Tibial artery (tissue), 4 donors: ENCODE measurements around the gene STYXL1.
A peak's percentile ranks its signal among the peaks of the same experiment; 100 is the strongest.
"Not testable (repeated sequence)": the region's sequence is repeated elsewhere in the genome, so short reads cannot be mapped to it uniquely, and the experiment has no call there.

Experiments used
- DNase-seq, 2 donors: peaks; one replicate each; pipeline ENCODE4 v3.0.0-alpha.2; 2019
- H3K27ac ChIP-seq, 2 donors: fragments of 200-600 bp; sonication (generic) in 1 of 2; 1 replicate in 1 of 2; 2 replicates in 1 of 2; pipeline ENCODE4 v1.5.1; 2018 to 2019; ENCODE audit warnings: mild to moderate bottlenecking in 1 of 2
- H3K27me3 ChIP-seq, 2 donors: fragments of 200-600 bp; sonication (generic) in 1 of 2; one replicate each; pipeline versions ENCODE4 v1.5.1 to v1.6.0; 2016 to 2019
- H3K36me3 ChIP-seq, 3 donors: fragments of 200-600 bp; sonication (generic) in 2 of 3; one replicate each; pipeline ENCODE4 v1.5.1; 2016 to 2019; ENCODE audit warnings: mild to moderate bottlenecking in 2 of 3
- H3K4me1 ChIP-seq, 4 donors: fragments of 200-600 bp; sonication (generic) in 2 of 4; 1 replicate in 3 of 4; 2 replicates in 1 of 4; pipeline ENCODE4 v1.5.1; 2016 to 2019
- H3K4me3 ChIP-seq, 2 donors: fragments of 200-600 bp; sonication (generic) in 1 of 2; 1 replicate in 1 of 2; 2 replicates in 1 of 2; pipeline ENCODE4 v1.5.1; 2018 to 2019; ENCODE audit warnings: mild to moderate bottlenecking in 2 of 2
- H3K9me3 ChIP-seq, 3 donors: fragments of 200-600 bp; sonication (generic) in 1 of 3; one replicate each; pipeline ENCODE4 v1.5.1; 2016 to 2019
- intact Hi-C: fragments of 100-400 bp; cut with DNase I; formaldehyde crosslinking; loops from one replicate; pipeline ENCODE4 v1.15.0; 2023; ENCODE audit warnings: low total_unique reads
- TF ChIP-seq, protein P1 (sequence below), 2 experiments: fragments of 200-600 bp in 1 of 2; fragments of 450-650 bp in 1 of 2; IDR thresholded peaks; one replicate each; pipeline ENCODE4 v1.5.1; 2017 to 2019; ENCODE audit warnings: antibody characterized with exemption in 2 of 2, mild to moderate bottlenecking in 1 of 2, moderate library complexity in 1 of 2

STYXL1 gene, protein sequence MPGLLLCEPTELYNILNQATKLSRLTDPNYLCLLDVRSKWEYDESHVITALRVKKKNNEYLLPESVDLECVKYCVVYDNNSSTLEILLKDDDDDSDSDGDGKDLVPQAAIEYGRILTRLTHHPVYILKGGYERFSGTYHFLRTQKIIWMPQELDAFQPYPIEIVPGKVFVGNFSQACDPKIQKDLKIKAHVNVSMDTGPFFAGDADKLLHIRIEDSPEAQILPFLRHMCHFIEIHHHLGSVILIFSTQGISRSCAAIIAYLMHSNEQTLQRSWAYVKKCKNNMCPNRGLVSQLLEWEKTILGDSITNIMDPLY

DNA sequence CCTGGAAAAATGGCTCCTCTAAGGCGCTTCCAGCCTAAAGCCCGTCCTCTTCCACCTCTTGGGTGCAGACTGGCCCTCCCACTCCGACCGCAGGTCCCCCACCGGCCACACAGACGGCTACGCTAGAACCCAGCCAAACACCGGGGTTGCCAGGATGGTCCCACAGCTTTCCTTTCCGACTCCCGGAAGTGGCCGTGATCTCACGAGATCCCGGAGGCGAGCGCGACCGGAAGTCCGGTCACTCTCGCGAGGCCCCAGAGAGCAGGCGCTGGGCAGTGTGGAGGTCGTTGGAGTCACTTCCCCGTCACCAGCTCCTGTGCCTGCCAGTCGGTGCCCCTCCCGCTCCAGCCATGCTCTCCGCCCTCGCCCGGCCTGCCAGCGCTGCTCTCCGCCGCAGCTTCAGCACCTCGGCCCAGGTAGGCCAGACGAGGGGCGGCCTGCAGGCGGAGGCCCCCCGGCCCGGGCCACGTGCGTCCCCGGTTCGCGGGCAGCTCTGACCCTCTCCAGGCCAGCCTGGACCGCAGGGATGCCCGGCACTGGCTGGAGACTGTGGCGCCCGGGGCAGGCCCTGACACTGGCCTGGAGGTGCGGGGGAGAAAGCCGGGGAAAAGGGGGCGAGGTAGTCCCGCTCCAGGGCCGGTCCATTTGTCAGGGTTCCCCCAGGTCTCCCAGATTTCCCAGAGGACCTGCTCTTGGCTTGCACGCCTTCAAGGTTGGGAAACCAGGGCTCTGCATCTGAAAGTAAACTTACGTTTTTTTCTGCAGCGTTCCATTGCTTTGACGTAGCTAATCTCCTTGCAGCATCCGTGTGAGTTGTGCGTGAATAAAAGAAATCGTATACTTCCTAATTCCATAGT is at the start of gene STYXL1, which contains the start of gene MDH2:
STYXL1 (minus strand) TSS at position 190 of the 857 bp plus-strand sequence. CDS start 17,477 bp downstream, outside the sequence.
MDH2 (plus strand) TSS at position 296 of the 857 bp plus-strand sequence; CDS start at position 351, 55 bp downstream.
- peak within 1 kb of the TSS; percentile 88 to 99 for H3K4me3 ChIP-seq
- no peaks in the 10 kb centered on the region for H3K27me3 ChIP-seq
- DNase-seq = peak; percentile 95 to 98
- peaks cover 0 to 46% (median 26%) of the 10 kb centered on the region in 4 donors for H3K4me1 ChIP-seq
- H3K36me3 ChIP-seq = peaks cover 0 to 10% (median 10%) of the 10 kb centered on the region in 3 donors
- H3K27ac ChIP-seq = peak within 1 kb of the TSS; percentile 87 to 96
- TF ChIP-seq, protein P1, sequence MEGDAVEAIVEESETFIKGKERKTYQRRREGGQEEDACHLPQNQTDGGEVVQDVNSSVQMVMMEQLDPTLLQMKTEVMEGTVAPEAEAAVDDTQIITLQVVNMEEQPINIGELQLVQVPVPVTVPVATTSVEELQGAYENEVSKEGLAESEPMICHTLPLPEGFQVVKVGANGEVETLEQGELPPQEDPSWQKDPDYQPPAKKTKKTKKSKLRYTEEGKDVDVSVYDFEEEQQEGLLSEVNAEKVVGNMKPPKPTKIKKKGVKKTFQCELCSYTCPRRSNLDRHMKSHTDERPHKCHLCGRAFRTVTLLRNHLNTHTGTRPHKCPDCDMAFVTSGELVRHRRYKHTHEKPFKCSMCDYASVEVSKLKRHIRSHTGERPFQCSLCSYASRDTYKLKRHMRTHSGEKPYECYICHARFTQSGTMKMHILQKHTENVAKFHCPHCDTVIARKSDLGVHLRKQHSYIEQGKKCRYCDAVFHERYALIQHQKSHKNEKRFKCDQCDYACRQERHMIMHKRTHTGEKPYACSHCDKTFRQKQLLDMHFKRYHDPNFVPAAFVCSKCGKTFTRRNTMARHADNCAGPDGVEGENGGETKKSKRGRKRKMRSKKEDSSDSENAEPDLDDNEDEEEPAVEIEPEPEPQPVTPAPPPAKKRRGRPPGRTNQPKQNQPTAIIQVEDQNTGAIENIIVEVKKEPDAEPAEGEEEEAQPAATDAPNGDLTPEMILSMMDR (IDR thresholded peaks at IDR 0.05) = no peak
- intact Hi-C loops = no loop called here
- no peaks in the 10 kb centered on the region for H3K9me3 ChIP-seq

DNA sequence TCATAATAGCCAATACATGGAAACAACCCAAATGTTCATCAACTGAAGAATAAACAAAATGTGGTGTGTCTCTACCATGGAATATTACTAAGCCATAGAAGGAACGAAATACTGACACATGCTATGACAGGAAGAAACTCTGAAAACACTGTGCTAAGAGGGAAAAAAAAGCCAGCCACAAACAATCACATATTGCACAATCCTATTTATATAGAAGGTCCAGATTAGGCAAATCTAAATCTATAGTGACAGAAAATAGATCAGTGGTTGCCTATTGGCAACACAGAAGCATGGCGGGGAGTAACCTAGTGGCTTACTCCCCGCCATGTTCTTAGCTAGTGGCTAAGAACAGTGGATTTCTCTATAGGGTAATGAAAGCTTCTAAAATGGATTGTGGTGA is 48.1 kb upstream of the STYXL1 start:
- no peak for DNase-seq
- peaks cover 0 to 12% of the 10 kb centered on the region in 2 donors for H3K27me3 ChIP-seq
- intact Hi-C loops = no loop called here
- H3K4me1 ChIP-seq = no peaks in the 10 kb centered on the region
- no peaks in the 10 kb centered on the region for H3K9me3 ChIP-seq
- no peak overlapping the region for H3K4me3 ChIP-seq
- TF ChIP-seq, protein P1 (IDR thresholded peaks at IDR 0.05) = no peak
- no peak overlapping the region for H3K27ac ChIP-seq
- H3K36me3 ChIP-seq = no peaks in the 10 kb centered on the region

DNA sequence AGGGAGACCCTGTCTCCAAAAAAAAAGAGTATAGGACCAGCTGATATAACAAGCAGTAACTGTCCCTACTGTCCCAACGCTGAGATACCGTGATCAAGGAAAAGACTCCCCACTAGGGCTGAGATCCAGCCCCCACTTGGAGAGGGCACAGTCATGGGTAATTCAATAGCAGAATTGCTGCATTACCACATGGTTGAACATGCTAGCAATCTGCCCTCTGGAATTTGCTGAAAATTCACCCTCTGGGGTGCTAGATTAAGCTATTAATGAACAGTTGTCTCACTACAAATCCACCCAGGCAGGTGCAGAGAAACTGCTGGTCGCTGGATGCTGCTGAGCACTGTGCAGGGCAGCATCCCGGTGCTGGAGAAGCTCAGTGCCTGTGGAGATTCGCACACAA is 46.5 kb upstream of the STYXL1 start:
- H3K36me3 ChIP-seq, H3K9me3 ChIP-seq, H3K4me3 ChIP-seq, H3K4me1 ChIP-seq, DNase-seq, intact Hi-C loops, H3K27ac ChIP-seq: not testable (repeated sequence)
- peaks cover 0 to 16% of the 10 kb centered on the region in 2 donors for H3K27me3 ChIP-seq

DNA sequence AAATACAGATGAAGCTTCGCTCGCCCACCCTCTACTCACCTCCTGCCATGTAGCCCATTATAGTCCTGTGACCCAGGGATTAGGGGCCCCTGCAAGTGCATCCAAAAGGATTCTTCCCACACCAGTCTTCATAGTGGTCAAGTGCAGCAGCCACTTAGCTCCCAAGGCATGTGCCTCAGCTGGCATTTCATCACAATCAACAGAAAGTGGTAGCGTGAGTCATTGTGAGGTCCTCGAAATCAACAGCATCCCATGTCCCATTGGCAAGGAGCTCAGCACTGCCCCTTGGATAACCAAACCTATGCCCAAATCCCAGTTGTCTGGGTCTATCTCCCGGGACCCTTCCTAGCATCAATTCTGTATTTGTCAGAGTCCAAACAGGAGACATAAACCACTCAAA is 45.7 kb upstream of the STYXL1 start:
- H3K9me3 ChIP-seq, DNase-seq, H3K4me1 ChIP-seq, H3K36me3 ChIP-seq, H3K27ac ChIP-seq, intact Hi-C loops, H3K4me3 ChIP-seq: not testable (repeated sequence)
- peaks cover 0 to 16% of the 10 kb centered on the region in 2 donors for H3K27me3 ChIP-seq

DNA sequence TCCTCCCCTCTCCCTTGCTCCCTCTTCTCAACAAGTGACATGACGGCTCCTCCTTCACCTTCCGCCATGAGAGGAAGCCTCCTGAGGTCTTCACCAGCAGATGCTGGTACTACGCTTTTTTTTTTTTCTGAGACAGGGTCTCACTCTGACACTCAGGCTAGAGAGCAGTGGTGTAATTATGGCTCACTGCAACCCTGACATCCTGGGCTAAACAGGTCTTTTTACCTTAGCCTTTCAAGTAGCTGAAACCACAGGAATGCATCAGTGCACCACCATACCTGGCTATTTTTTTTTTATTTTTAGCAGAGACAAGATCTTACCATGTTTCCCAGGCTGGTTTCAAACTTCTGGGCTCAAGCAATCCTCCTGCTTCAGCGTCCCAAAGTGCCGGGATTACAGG is 43.7 kb upstream of the STYXL1 start:
- intact Hi-C loops = no loop called here
- TF ChIP-seq, protein P1 (IDR thresholded peaks at IDR 0.05) = no peak
- H3K4me1 ChIP-seq = no peaks in the 10 kb centered on the region
- no peak overlapping the region for H3K27ac ChIP-seq
- no peak for DNase-seq
- peaks cover 0 to 16% of the 10 kb centered on the region in 2 donors for H3K27me3 ChIP-seq
- H3K9me3 ChIP-seq = no peaks in the 10 kb centered on the region
- no peak overlapping the region for H3K4me3 ChIP-seq
- H3K36me3 ChIP-seq = no peaks in the 10 kb centered on the region

DNA sequence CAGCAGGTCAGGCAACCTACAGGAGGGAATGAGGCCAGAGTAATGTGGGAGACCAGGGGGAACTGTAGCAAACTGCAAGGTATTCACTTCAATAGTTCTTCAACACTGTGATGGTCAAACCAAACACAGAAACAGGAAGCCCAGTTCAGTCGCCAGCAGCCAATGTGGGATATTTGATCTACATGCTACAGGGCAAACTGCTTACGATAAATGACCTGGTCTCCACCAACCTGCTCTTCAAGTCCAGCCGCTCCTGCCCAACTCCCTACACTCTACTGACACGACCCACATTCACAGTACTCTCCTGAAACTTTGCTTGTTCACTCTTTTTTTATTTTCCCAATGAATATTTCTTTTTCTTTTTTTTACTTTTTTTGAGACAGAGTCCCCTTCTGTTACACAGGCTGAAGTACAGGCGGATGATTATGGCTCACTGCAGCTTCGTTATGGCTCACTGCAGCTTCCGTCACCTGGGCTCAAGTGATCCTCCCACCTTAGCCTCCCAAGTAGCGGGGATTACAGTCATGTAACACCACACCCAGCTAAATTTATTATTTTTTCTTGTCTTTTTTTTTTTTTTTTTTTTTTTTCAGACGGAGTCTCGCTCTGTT is 42.2 kb upstream of the STYXL1 start:
- Histone ChIP-seq H3K9me3 (no peaks in the 10 kb centered on the region), H3K27ac (no peak overlapping the region), H3K4me1 (no peaks in the 10 kb centered on the region), H3K27me3 (peaks cover 0 to 16% of the 10 kb centered on the region in 2 donors), H3K36me3 (no peaks in the 10 kb centered on the region), H3K4me3 (no peak overlapping the region)
- DNase-seq = no peak
- TF ChIP-seq, protein P1 (IDR thresholded peaks at IDR 0.05) = no peak
- intact Hi-C loops = no loop called here

DNA sequence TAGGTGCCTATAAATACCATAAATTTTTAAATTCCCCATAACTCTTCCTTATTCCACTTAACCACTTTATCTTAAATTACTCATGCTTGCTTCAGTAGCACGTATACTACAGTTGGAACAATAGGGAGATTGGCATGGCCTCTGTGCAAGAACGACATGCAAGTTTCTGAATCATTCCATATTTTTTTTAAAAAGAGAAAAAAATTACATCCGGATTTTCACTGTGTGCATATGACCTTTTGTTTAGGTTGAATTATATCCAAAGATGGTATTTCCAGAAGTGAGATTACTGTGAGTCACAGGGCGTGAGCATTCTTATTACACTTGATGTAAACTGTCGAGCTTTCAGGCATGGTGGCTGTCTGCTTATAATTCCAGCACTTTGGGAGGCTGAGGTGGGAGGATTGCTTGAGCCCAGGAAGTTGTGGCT is 39.6 kb upstream of the STYXL1 start:
- H3K27me3 ChIP-seq, DNase-seq, intact Hi-C loops, H3K36me3 ChIP-seq, H3K27ac ChIP-seq, H3K4me3 ChIP-seq, H3K9me3 ChIP-seq, H3K4me1 ChIP-seq: not testable (repeated sequence)
